Measurements from ENCODE around the gene LDLRAD4. TPM values are rescaled to one million over a fixed set of nuclear protein-coding genes. Genes with fewer than 3 reads are reported as not detected.

Gene LDLRAD4
- total and polyA plus RNA-seq, 9 of the 15 experiments (the other 6 are each of a cell fraction or from before 2014, with no cell fraction given) = 0.01 TPM; not detected in 8

- no TSS peak for BruUV-seq (replicated peaks)
- Histone ChIP-seq H2AFZ (ENCODE audit: low read depth, low read length) (no peak overlapping the region), H3K4me2 (ENCODE audit: insufficient read depth, low read length) (no peak overlapping the region), H3K4me3 (no peak overlapping the region), H3K9ac (ENCODE audit: insufficient read depth in 1 of 2, low read depth in 2 of 2, low read length in 2 of 2) (no peak overlapping the region), H3K79me2 (ENCODE audit: control insufficient read depth, insufficient read depth, low read length) (no peaks in the 10 kb centered on the region), H4K20me1 (replicated peaks; ENCODE audit: control insufficient read depth, insufficient read depth, low read length) (no peaks in the 10 kb centered on the region; the same call in 1 of the 2 replicates), H3K4me1 (replicated peaks in 1 of 2; ENCODE audit: control insufficient read depth in 2 of 2, insufficient read depth in 2 of 2, low read length in 2 of 2) (no peaks in the 10 kb centered on the region), H3K9me1 (ENCODE audit: control insufficient read depth, insufficient read depth, low read length) (no peaks in the 10 kb centered on the region), H3K9me3 (replicated peaks; ENCODE audit: control insufficient read depth, insufficient read depth, low read depth, low read length) (no peaks in the 10 kb centered on the region), H3K27me3 (ENCODE audit: control insufficient read depth in 2 of 2, insufficient read depth in 2 of 2, low read length in 2 of 2) (peaks cover 30 to 52% of the 10 kb centered on the region in 2 experiments), H3K27ac (ENCODE audit: extremely low read depth, low read depth, low read length) (no peak overlapping the region), H3K36me3 (ENCODE audit: control insufficient read depth, insufficient read depth, low read length) (no peaks in the 10 kb centered on the region)
- intact Hi-C loops (cut with micrococcal nuclease) = no loop called here
- ChIA-PET POLR2A (interaction anchor here (0.6 to 1.1 kb wide), 2 partner anchors 11 to 21 kb away, joined by 3 to 4 read pairs; no protein-coding TSS in a partner anchor), CTCF (ENCODE audit: low intra/inter-chr PET ratio) (no interaction called here)
- 0% methylated on average over 5 of the region's 5 CpGs for WGBS (ENCODE audit: insufficient coverage, low coverage, missing lambda C conversion rate)
- no peak for ATAC-seq
- TF ChIP-seq NR0B1 (IDR thresholded peaks at IDR 0.05; ENCODE audit: partially characterized antibody) = no peak
- no peak for TF ChIP-seq SMC3 (conservative IDR thresholded peaks at IDR 0.05; ENCODE audit: insufficient read depth, low read depth, low read length)
- no peak for TF ChIP-seq TRIM24 (IDR thresholded peaks at IDR 0.05)
- no peak for TF ChIP-seq STAG1 (CRISPR knock-in tag; IDR thresholded peaks at IDR 0.05; ENCODE audit: borderline replicate concordance)
- no peak for TF ChIP-seq PHB2 (IDR thresholded peaks at IDR 0.05; ENCODE audit: low read depth)
- no peak for TF ChIP-seq ETV6 (IDR thresholded peaks at IDR 0.05; ENCODE audit: borderline replicate concordance in 1 of 2, low read depth in 2 of 2, low read length in 1 of 2)
- no peak for TF ChIP-seq ETV6 (CRISPR knock-in tag; IDR thresholded peaks at IDR 0.05; ENCODE audit: borderline replicate concordance)
- TF ChIP-seq POLR2B (IDR thresholded peaks at IDR 0.05; ENCODE audit: low read depth, partially characterized antibody) = no peak
- no peak for TF ChIP-seq CBX5 (IDR thresholded peaks at IDR 0.05; ENCODE audit: borderline replicate concordance, low read depth)
- FAIRE-seq = no peak
- in situ Hi-C loops (cut with MboI) = no loop called here
- no peak for DNase-seq (ENCODE audit: extremely low read depth in 1 of 4, low spot score in 3 of 4)
Measured at GRCh38 chr18:13225261-13225660, 6.7 kb downstream of the LDLRAD4 start.

Data from K562 (cell line).